ENCODE measurements around the gene ANKRD6. TPM values are rescaled to one million over a fixed set of nuclear protein-coding genes. Genes with fewer than 3 reads are reported as not detected.

Gene ANKRD6
- polyA plus RNA-seq, 10 donors = 5.6 to 14.1 (median 8.4) TPM

DNA sequence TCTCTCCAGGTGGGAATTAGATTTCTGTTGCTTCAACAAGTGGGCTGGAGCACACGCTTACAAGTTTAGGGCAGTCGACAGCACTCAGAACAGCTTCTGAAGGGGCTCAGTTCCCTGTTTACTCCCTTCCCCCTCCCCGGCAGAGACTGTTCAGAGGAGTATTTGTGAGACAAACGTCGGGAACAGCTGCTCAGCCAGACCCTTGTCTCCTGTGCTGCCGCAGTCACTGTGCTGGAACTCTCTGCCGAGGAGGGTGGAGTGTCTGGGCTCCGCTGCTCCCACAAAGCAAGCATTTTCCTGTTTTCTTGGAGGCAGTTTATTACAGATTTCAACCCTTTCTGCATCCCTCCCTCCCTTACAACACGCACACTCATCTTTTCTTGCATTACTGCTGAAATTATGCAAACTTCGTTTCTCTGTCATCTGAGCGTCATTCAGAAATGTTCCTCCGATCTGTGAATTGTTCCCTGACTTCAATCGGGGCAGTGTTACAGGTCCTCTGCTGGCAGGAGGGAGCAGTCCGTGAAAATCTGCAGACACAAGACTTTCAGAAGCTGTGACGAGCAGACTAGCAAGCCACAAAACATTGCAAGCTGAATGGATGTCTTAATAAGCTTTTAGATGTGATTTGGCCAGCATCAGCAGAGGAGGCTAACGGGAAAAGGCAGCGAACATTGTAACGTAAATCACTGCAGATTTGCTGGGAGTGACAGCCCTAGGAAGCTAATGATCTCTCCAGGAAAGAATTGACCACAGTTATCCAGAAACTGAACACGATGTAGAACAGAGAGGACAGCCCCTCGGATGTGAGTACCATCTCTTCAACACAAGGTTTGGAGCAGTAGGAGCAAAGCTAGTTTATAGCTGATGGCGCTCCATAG is 129.4 kb downstream of the ANKRD6 start:
- DNase-seq = peak; percentile 12 to 59 (median 31)

DNA sequence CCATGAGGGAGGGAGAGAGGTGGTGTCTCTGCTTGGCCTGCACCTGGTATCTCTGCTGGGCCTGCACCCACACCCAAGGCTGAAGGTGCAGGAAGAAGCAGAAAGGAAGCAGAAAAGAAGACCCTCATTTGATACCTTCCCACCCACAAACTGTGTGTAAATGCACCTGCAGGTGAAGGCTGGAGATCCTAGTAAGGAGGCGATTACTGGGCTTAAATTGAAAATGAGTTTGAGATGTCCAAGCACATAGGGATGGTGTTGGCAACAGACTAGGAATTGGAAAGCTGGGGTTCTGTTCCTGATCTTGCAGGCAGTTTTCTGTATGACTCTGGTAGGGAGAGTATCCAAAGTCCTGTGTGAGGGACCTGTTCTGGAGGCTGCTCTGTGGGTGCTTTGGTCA is 130.9 kb downstream of the ANKRD6 start:
- DNase-seq = no peak

DNA sequence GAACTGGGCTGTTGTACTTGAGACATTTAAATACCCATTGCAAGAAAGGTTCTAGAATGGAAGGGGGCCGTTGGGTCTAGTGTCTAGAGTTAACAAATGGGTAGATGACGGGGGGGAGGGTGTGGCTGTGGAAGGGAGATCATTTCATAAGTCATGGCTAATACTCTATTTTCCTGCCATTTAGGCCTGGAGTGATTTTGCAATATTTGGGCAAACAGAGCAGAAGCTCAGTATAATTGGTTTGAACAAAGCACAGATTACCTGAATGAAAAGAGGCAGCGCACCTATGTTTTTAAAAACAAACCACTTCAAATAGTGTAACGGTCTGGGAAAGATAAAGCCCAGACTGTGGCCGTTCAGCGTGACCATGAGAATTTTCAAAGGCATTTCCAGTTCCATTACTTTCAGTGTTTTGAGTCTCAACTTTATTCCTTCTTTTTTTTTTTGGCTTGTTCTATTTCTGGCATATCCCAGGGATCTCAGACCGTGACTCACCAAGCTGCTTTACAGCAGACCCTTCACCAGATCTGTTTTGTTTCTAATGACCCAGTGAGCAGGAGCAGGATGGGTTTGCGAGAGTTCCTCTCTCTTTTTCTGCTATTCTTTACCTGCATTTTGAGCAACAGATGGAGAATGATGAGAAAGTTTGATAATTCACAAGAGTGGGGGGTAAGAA is 131.9 kb downstream of the ANKRD6 start:
- no peak for DNase-seq

DNA sequence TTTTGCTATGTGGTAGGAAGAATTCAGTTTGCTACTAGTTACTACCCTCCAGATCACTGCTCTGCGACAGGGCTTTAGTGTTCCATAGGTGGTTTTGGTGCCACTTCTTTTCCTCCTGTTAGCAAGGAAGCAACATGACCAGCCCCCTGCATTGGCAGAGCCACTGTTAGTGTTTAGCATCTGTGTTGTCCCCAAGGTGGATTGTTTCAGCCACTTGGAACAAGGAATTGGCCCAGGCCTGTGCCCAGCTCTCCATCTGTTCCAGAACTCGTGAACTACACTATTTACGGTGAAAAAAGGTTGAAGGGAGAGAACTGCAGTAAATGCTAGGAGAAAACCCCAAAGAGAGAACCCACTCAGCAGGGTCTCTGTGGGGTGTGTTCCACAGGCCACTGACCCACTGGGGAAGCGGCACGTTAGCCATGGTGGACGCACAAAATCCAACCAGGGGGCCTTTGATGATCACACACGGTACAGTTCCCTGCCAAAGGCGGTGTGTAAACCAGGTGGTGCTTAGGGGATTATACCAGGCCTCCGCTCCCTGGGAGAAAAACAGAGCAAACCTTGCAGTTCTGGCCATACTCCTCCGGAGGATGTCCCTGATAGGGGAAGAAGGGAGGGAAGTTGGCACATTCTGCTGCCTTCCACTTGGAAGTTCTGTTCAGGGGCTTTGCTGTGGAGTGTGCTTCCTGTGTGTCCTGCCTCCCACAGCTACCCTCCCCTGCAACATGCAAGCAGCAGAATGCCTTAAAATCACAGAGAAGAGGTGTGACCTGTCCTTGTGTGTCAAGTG is 133.3 kb downstream of the ANKRD6 start:
- DNase-seq = no peak

DNA sequence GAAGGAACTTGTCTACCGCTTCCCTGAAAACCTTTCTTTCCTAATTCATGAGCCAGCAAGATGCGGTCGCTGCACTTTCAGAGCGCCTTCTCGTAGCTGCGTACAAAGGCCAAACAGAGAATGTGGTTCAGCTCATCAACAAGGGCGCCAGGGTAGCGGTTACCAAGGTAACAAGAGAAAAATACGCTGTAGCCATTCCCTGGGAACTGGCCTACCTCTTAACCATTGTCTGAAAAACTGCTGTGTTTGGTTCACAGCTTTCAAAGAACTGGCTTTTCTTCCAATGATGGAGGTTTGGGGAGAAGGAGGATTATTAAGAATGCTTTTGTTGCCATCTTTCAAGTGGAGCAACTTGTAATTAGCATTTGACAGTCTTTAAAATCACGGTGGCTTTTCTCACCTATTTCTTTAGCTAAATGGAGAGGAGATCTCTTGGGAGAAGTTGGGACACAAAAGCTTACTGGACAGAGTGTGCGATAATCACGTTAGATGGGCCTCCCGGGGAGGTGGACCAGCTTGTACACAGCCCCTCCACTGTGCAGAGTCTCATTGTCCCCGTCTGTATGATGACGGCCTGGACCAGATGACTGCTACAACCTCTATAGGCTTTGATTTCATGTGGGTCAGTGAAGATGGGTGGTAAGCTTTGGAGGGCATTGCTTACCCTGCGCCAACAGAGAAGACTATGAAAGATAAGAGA is 134.1 kb downstream of the ANKRD6 start:
- no peak for DNase-seq

DNA sequence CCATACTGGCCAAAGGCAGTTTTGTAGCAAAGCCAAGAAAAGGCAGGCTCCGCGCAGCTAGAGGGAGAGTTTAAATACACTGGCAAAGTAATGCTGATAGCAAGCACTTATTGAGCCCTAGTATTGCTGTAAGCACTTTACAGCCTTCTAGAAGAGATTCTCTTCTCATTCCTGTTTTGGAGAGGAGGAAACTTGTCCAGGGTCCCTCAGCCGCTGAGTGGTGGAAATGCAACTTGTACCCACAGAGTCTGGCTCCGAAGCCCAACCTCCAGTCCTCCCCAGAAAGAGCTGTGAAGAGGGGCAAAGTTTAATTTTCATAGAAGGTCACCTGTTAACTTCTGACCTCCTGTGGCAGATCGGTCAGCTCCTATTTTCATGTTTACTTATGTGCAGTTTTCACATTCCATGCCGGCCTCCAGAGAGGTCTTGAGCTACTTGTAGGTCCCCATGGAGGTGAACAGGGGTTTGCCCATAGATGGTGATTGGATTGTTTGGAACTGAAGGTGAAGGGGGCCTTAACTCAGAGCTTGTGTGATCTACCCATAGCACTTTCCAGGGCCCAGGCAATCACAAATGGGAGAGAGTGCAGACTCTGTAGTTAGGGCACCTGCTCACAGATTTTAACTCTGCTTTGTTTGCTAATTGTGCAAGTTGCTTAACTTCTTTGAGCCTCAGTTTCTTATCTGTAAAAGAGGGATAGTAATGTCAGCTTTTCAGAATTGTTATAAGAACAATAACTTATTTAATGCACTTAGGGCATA is 134.9 kb downstream of the ANKRD6 start:
- no peak for DNase-seq

DNA sequence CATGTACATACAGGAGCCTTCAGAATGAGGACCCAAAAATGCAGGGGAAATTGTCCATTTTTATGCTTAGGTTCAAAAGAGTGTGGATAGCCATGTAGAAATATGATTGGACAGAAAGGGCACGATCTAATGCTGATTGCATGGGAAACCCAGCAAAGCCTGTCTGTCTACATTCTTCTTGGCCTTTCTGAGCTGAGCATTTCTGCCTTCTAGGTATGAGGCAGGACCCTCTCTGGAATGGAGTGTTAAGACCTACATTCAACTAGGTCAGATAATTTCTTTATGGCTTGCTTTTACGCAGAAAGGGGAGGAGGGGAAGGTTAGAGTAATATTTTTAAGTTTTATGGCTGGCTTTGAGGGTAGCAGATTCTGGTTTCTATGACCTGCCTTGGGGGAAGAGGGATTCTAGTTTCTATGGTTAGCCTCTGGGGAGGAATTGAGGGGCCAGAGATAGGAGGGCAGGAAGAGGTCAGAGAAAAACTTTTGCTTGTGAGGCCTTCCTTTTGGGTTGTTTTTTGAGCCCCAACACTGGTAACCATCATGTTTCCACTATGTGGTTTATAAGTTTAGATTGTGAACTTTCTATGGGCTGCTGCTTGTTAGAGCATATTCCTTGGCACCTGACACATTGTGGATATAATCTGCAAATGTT is 142.1 kb downstream of the ANKRD6 start:
- DNase-seq = no peak

DNA sequence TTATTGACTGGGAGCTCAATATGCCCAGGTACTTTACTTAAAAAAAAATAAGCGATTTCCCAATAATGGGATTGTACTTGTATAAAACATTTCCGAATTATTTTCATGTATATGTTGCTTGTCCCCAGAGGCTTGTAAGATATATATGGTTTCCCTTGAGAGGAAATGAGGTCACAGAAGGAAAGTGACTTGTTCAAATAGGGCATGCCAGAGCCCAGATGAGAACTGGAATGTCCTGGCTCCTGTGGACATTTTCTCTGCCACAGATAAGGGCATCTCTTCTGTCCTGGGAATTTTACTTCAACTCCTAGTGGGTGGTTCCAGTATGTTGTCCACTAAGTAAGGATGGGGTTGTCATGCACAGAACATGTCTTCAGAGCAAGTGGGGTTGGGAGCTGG is 142.6 kb downstream of the ANKRD6 start:
- DNase-seq = no peak

DNA sequence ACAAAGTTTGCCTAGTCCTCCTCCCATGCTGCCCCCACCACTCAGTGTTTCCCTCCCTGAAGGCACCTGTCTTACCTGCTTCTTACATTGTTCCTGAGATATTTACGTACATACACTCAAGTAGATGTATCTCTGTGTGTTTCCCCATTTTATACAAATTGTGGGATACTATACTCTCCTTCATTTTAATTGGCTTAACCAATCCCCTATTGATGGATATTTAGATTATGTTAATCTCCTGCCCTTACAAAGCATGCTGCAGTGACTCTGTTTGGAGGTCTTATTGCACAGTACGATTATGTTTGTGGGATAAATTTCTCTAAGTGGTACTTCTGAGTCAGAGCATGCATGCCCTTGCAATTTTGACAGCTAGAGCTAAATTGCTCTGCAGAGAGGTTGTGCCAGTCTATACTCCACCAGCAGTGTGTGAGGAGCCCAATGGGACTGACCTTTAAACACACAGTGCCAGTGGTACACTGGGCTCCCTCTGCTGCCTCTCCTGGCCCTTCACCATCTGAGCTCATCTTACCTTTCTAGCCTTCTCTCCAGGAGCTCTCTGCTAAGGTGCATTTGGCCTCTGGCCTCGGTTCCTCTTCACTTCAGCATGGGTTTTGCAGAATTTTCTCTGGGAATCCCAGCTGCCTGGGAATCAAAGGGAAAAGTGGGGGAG is 148.2 kb downstream of the ANKRD6 start:
- no peak for DNase-seq

DNA sequence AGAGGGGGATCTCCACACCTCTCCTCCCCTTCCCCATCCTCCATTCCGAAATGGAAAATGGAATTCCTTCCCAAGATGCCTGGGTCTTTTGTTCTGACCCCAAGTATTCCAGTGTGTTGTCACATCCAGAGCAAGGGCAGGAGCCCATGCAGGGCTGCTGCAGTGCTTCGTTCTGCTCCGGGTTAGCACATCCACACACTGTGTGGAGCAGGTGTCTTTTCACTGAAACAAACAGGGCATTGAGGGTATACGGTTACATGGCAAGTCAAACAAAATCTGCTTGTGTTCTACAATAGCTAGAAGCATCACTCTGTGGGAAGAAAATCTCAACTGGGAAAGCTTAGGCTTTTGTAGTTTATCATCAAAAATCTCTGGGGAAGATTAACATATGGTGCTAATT is 148.7 kb downstream of the ANKRD6 start:
- no peak for DNase-seq

DNA sequence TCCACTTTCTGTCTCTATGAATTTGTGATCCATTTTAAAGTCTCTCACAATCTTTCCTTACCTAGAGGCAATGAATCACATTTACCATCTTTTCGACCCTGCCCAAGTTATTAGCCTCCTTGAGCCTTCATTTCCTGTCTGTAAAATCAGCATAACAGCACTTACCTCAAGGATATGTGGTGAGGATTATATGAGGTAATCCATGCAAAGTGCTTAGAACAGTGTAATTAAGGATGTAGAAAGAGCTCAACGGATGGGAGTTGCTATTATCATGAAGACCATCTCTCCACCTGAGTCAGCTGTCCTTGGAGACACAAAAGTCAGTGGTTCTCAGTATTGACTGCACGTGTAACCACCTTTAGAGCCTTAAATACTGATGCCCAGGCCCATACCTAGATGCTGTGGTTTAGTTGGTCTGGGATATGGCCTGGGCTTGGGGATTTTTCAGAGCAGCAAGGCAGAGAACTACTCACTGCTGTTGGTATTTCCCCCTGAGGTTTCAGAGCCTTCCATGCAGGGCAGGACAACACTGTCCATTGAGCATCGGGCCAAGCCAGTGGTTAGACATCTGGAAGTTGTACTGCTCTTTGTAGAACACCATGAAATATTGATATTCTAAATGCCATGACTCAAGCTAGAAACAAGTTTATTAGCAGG is 149.8 kb downstream of the ANKRD6 start:
- no peak for DNase-seq

DNA sequence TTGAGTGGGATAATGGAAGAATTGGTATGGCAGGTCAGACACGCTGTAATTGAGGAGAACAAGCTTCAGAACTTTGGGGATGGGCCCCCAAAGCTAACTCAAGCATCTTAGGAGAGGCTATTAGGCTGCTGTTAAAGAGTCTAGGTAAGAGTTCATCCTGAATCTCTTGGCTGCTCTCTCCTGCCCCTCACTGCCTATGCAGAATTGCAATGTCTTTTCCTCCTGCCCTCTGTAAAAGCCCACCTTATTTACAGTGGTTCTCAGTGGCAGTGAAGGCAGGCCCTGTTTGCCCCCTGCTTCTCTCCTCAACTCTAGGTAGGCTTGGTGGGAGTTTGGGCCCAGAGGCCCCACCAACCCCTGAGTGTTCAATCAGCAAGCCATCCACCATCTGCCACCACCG is 150.6 kb downstream of the ANKRD6 start:
- DNase-seq = no peak

DNA sequence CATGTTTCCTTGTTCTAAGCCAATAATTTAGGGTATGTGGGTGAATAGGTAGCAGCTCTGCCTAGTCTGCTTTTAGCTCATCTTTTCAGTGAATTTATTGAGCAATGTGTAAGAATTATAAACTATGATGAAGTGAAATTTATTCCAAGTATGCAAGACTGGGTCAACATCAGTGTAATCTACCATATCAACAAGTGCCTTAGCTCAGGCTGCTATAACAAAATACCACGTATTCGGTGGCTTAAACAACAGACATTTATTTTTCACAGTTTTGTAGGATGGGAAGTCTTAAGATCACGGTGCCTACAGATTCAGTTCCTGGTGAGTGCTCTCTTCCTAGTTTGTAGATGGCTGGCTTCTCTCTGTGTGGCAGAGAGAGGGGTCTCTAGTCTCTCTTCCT is 151.6 kb downstream of the ANKRD6 start:
- DNase-seq = no peak

DNA sequence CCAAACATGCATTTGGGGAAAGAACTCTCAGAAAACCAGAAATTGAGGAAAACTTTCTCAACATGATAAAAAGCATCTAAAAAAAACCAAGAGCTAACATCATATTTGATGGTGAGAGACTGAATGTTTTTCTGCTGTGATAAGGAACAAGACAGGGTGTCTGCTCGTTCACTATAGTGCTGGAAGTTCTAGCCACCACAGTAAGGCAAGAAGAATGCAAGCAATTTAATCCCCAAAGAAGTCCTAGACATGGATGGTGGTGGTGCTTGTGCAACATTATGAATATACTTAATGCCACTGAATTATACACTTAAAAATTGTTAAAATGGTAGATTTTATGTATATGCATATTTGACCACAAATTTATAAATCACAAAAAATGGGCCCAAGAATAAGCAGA is 152.2 kb downstream of the ANKRD6 start:
- no peak for DNase-seq

DNA sequence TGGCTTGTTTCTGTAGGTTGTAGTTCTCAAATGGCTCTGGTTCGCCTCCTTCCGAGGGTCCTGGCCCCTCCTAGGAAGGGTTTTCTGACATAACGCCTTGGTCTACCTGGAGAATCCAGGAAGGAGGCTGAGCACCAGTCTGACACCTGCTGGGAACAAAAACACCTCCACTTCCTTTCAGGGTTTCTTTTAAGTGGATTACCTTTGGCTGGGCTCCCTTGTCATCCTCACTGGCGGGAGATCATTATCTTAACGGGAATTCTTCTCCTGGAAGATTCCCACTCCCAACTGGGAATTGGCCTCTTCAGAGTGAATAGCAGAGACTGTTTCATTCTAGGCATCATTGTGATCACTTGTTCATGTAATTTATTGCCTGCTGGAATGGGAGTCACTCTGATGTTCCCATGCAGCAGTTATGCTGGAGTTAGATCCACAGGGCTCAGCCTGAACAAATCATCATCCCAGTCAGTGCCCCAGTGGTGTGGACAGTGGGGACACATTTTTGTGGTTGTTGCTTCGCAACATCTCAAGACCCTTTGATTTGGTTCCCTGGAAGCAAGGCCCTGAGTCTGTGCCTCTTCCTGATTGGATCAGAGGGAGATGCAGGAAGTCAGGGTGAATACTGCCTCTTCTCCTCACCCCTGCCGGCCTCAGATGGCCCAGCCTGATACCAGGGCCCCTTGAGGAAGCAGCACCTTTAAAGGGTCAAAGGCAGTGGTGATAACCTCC is 156.5 kb downstream of the ANKRD6 start:
- no peak for DNase-seq

DNA sequence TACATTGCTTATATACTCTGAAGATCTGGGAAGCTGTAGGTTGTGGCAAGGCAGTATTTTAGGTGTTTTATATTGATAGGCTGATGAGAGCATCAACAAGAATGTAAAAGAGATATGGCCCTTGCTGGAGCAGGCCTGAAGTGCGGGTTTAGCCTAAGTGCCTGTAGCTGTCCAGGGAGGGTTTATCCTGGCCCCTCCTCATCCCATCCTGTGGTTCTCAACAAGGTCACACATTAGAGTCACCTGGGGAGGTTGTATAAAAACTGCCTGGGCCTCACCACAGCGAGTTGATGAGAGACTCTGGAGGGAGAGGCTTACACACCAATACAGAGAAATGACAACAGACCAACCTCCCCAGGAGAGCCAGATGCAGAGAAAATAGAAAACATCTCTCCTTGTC is 157.2 kb downstream of the ANKRD6 start:
- DNase-seq = no peak

DNA sequence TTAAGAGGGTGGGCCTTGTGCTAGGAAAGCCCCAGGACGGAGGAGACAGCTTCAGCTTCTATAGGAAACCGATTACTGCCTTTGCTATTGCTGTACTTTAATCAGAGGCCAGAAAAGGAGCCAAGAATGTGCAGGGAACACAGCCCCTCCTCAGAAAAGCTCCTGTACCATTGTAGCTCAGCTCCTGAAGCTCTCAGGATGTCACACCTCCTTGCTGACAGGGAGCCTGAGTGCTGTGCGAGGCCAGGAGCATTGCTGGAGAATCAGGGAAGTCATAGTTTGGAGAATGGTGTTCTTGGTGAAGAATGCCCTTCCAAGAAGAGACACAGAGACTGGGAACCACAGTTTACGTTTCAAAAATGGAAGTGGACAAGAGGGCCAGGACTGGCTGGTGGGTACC is 158.8 kb downstream of the ANKRD6 start:
- DNase-seq = no peak

DNA sequence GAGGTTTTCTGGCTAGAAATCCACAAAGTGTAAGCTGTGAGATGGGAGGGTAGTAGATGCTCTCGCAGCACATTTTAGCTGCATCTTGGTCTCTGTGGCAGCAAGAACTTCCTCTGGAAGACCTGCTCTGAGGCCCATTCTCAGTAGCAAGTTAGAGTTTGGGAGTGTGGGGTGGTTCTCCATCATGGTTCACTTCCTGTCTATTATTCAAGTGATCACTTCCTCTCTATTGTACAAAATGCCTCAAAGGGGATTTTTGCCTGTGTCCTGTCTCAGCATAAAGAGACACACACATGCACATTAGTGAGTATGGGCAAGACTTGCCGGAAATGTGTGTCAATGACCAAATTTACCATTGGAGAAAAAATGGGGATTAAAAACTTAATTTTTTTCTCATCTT is 163.1 kb downstream of the ANKRD6 start:
- DNase-seq = no peak

DNA sequence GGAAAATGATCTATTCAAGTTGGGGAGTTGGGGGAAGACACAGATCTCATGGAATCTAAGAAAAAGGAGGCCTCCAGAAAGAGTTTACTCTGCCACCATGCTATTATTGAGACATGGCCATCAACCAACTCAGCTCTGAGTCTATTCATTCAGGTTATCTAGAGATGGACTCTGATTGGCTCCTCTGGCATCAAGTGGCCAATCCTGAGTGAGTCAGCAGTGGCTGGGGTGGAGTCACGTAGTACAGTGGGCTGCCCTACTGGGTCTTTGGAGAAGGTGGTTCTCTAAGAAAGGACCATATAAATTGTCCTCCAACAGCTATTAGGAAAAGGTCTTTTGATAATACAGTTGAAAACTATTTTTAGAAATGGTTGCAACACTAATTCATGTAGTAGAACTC is 163.5 kb downstream of the ANKRD6 start:
- no peak for DNase-seq
